Transverse colon (tissue), 4 donors: ENCODE results near the gene TNFSF8. TPM values are rescaled to one million over a fixed set of nuclear protein-coding genes. Genes with fewer than 3 reads are reported as not detected.

ENCODE experiments used
- DNase-seq: peaks from one replicate; pipeline ENCODE4 v3.0.0-alpha.2; 2019
- H3K27ac ChIP-seq, 4 donors: fragments of 200-600 bp; sonication (generic); 2 replicates each; pipeline ENCODE4 v1.5.1; 2016 to 2018; ENCODE audit warnings: inconsistent platforms in 4 of 4
- H3K27me3 ChIP-seq: fragments of 200-600 bp; sonication (generic); 2 replicates; pipeline ENCODE4 v1.5.1; 2017; ENCODE audit warnings: inconsistent platforms
- H3K36me3 ChIP-seq, 4 donors: fragments of 200-600 bp; sonication (generic); 2 replicates each; pipeline ENCODE4 v1.5.1; 2017 to 2019; ENCODE audit warnings: inconsistent platforms in 4 of 4
- H3K4me1 ChIP-seq, 4 donors: fragments of 200-600 bp; sonication (generic); 2 replicates each; pipeline ENCODE4 v1.5.1; 2017 to 2020; ENCODE audit warnings: inconsistent platforms in 4 of 4
- H3K4me3 ChIP-seq, 4 donors: fragments of 200-600 bp; sonication (generic); 1 replicate in 1 of 4; 2 replicates in 3 of 4; pipeline versions ENCODE4 v1.5.1 to v1.6.1; 2017 to 2019; ENCODE audit warnings: inconsistent platforms in 4 of 4
- H3K9me3 ChIP-seq, 2 donors: fragments of 200-600 bp; sonication (generic); 2 replicates each; pipeline ENCODE4 v1.5.1; 2017 to 2019; ENCODE audit warnings: inconsistent platforms in 2 of 2
- EP300 ChIP-seq: sonication (generic); formaldehyde crosslinking; IDR thresholded peaks from one replicate; pipeline ENCODE4 v1.6.1; 2017; ENCODE audit warnings: antibody characterized with exemption, low read depth
- POLR2A ChIP-seq: fragments of 450-650 bp; IDR thresholded peaks from one replicate; pipeline ENCODE4 v1.6.1; 2016; ENCODE audit warnings: antibody characterized with exemption, mild to moderate bottlenecking, moderate library complexity
- POLR2AphosphoS5 ChIP-seq, 3 donors: sonication (generic); formaldehyde crosslinking; IDR thresholded peaks; one replicate each; pipeline ENCODE4 v1.6.1; 2016; ENCODE audit warnings: antibody characterized with exemption in 3 of 3
- WGBS, 2 donors: methylation state at CpG; one replicate each; pipeline ENCODE4 v1.1.5; 2018; ENCODE audit warnings: low coverage in 1 of 2; 5-methylcytosine and 5-hydroxymethylcytosine counted together
- in situ Hi-C, 4 donors: fragments of 200-750 bp; cut with MboI; loops; one replicate each; pipeline versions ENCODE4 v1.15.0 to v1.15.1; 2017; ENCODE audit warnings: low sequenced_read_pairs in 3 of 4, low pct_ligation_motif_present in 1 of 4, low pct_unique_long_range_greater_than_20kb in 1 of 4
- intact Hi-C: fragments of 100-400 bp; cut with DNase I; formaldehyde crosslinking; loops from one replicate; pipeline ENCODE4 v1.15.1; 2023; ENCODE audit warnings: low total_unique reads
- total RNA-seq, 4 donors: library from RNA; depleted of rRNA; stranded (reverse); fragments of >200 nt; gene quantifications; one replicate each; pipeline ENCODE4 v1.1.0, GENCODE V29; 2016
- TF ChIP-seq, protein P1 (sequence below), 5 experiments: fragments of 200-600 bp in 3 of 5; fragments of 450-650 bp in 2 of 5; sonication (generic) in 3 of 5; IDR thresholded peaks; 1 replicate in 2 of 5; 2 replicates in 3 of 5; pipeline ENCODE4 v1.5.1; 2016 to 2017; ENCODE audit warnings: antibody characterized with exemption in 5 of 5, inconsistent platforms in 3 of 5, mild to moderate bottlenecking in 2 of 5, moderate library complexity in 1 of 5

TNFSF8 gene
- total RNA-seq, 4 donors from 2014 or later = 1.2 to 5.2 TPM; not detected in 2

DNA sequence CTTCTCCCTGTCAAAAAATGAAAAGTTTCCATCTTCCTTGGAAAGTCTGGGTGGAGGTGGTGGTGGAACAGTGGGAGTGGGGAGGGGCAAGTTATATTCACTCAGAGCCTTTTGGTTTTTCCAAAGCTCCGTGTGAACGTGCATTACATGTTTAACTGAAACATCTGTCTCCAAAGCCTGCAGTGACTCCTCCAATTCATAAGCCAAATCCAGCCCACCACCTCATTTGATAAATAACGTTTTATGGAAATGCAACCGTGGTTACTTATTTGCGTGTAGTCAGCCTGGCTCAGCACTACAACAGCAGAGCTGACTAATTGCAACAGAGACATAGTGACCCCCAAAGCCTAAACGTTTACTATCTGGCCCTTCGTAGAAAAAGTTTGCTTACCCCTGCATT, 13.9 kb downstream of the TNFSF8 start:
- H3K27me3 ChIP-seq = no peaks in the 10 kb centered on the region
- H3K4me3 ChIP-seq = no peak overlapping the region
- intact Hi-C loops (no loop called here), in situ Hi-C loops (loop anchor here in 1 of 4 donors (10.0 kb wide), 1 partner anchor 232 kb away; the partner anchor contains the start of gene TEX48)
- no peak overlapping the region for H3K27ac ChIP-seq
- TF ChIP-seq POLR2AphosphoS5 (IDR thresholded peaks at IDR 0.05) = no peak
- TF ChIP-seq, protein P1, sequence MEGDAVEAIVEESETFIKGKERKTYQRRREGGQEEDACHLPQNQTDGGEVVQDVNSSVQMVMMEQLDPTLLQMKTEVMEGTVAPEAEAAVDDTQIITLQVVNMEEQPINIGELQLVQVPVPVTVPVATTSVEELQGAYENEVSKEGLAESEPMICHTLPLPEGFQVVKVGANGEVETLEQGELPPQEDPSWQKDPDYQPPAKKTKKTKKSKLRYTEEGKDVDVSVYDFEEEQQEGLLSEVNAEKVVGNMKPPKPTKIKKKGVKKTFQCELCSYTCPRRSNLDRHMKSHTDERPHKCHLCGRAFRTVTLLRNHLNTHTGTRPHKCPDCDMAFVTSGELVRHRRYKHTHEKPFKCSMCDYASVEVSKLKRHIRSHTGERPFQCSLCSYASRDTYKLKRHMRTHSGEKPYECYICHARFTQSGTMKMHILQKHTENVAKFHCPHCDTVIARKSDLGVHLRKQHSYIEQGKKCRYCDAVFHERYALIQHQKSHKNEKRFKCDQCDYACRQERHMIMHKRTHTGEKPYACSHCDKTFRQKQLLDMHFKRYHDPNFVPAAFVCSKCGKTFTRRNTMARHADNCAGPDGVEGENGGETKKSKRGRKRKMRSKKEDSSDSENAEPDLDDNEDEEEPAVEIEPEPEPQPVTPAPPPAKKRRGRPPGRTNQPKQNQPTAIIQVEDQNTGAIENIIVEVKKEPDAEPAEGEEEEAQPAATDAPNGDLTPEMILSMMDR (IDR thresholded peaks at IDR 0.05) = no peak
- no peak for TF ChIP-seq EP300
- TF ChIP-seq POLR2A = no peak
- DNase-seq = no peak
- H3K36me3 ChIP-seq = no peaks in the 10 kb centered on the region
- no peaks in the 10 kb centered on the region for H3K4me1 ChIP-seq
- H3K9me3 ChIP-seq = no peaks in the 10 kb centered on the region
- whole genome bisulfite sequencing, 2 donors = 72 to 80% methylated on average over 6 to 7 of the region's 7 CpGs

DNA sequence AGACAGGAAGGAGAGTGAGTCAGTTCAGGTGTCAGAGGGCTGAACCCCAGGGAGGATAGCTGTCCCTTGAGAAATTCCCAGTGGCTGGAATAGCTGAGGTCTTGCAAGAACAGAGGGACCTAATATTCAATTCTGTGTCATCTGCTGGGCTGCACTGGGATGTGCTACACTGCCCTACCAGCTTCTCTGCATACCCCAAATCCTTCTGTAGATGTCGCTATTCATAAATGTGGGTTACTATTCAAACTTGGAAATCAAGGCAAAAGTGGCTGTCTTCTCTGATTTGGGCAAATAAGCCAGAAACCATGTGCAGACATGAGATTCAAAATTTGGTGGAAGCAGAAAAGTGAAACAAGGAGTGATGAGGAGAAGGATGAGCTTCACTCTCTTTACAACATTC, 16.3 kb downstream of the TNFSF8 start:
- Histone ChIP-seq H3K4me3 (no peak overlapping the region), H3K27ac (no peak overlapping the region), H3K36me3 (no peaks in the 10 kb centered on the region), H3K27me3 (no peaks in the 10 kb centered on the region), H3K9me3 (no peaks in the 10 kb centered on the region), H3K4me1 (peaks cover 0 to 9% (median 2%) of the 10 kb centered on the region in 4 donors)
- in situ Hi-C loops (loop anchor here in 2 of 4 donors (5.0 to 10.0 kb wide), 3 partner anchors 98 to 229 kb away; partner anchors contain the start of gene TEX48 (in 1 of the 2)), intact Hi-C loops (no loop called here)
- TF ChIP-seq, protein P1 (IDR thresholded peaks at IDR 0.05) = no peak
- TF ChIP-seq POLR2AphosphoS5 (IDR thresholded peaks at IDR 0.05) = no peak
- TF ChIP-seq EP300 = no peak
- no peak for TF ChIP-seq POLR2A
- 57 to 76% methylated on average over 1 of the region's 1 CpG for WGBS, 2 donors
- no peak for DNase-seq

DNA sequence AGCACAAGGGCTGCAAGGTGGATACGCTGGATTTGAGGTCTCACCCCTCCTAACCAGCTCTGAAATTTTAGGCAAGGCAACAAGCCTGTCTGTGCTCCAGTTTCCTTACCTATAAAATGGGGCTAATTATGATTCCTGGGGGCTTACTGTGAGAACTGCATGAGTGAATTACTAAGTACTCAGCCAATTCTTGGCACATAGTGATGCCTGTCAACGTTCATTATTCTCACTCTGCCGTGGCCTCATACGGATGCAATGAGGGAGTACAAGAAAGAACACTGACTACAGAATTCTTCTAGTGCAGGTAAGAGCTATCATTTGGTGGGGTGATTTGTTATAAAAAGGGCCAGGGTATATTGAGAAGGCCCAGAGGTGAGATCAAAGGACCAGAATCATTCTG, 16.7 kb downstream of the TNFSF8 start:
- H3K4me3 ChIP-seq = no peak overlapping the region
- intact Hi-C loops = no loop called here
- WGBS, 2 donors = 94% methylated on average over 4 of the region's 4 CpGs; no CpG with 5 or more reads in 1 of the 2 donors
- H3K36me3 ChIP-seq = no peaks in the 10 kb centered on the region
- peaks cover 0 to 11% (median 2%) of the 10 kb centered on the region in 4 donors for H3K4me1 ChIP-seq
- in situ Hi-C loops = loop anchor here in 2 of 4 donors (5.0 to 10.0 kb wide), 3 partner anchors 99 to 229 kb away; partner anchors contain the start of gene TEX48 (in 1 of the 2)
- DNase-seq = no peak
- no peaks in the 10 kb centered on the region for H3K27me3 ChIP-seq
- no peak for TF ChIP-seq POLR2A
- TF ChIP-seq, protein P1 (IDR thresholded peaks at IDR 0.05) = no peak
- no peak for TF ChIP-seq POLR2AphosphoS5 (IDR thresholded peaks at IDR 0.05)
- no peak for TF ChIP-seq EP300
- no peaks in the 10 kb centered on the region for H3K9me3 ChIP-seq
- H3K27ac ChIP-seq = no peak overlapping the region

DNA sequence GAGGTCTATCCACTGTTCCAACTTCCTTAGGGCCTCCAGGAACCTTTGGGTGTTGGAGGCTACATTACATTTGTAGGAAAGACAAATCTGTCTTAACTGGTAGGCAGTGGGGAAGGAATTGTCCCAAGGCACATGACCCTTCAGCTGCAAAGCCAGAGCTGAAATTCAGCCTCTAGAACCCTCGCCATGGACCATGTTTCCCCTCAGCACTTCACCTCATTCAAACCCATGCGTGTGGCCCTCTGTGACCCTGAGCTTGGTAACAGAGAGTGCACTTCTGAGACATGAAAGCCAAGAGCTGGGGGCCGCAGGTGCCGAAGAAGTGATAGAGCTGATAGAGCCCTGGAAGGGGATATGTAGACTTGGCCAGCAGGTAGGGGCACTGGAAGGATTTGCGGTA, 17.2 kb downstream of the TNFSF8 start:
- Histone ChIP-seq H3K27me3 (no peaks in the 10 kb centered on the region), H3K9me3 (no peaks in the 10 kb centered on the region), H3K4me1 (peaks cover 0 to 15% (median 4%) of the 10 kb centered on the region in 4 donors), H3K27ac (no peak overlapping the region), H3K4me3 (no peak overlapping the region), H3K36me3 (no peaks in the 10 kb centered on the region)
- no peak for DNase-seq
- in situ Hi-C loops = loop anchor here in 2 of 4 donors (5.0 to 10.0 kb wide), 3 partner anchors 99 to 228 kb away; partner anchors contain the start of gene TEX48 (in 1 of the 2)
- TF ChIP-seq, protein P1 (IDR thresholded peaks at IDR 0.05) = no peak
- no peak for TF ChIP-seq POLR2AphosphoS5 (IDR thresholded peaks at IDR 0.05)
- no peak for TF ChIP-seq POLR2A
- no peak for TF ChIP-seq EP300
- WGBS, 2 donors = 81% methylated on average over 5 of the region's 5 CpGs; no CpG with 5 or more reads in 1 of the 2 donors
- intact Hi-C loops = no loop called here
